ENCODE data around the gene SOHLH2.

DNA sequence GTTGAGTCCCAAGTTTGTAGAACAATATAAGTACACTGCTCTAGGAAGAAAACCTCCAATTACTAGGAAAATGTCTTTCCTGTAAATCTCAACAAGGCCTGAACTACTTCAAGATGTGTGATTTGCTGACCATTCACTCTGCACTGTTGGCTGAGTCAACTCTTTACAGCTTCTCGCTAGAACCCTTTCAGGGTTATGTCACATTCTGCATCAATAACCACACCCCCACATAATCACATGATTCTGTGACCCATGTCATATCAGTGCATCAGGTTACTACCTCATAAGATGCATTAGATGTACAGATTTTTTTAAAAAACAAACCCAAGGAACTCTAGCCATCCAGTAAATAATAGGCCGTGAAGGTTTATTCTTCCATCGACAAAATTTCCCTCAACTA is 67.0 kb downstream of the SOHLH2 start:
- TF ChIP-seq, protein P1, sequence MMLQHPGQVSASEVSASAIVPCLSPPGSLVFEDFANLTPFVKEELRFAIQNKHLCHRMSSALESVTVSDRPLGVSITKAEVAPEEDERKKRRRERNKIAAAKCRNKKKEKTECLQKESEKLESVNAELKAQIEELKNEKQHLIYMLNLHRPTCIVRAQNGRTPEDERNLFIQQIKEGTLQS (IDR thresholded peaks at IDR 0.05): no peak
- TF ChIP-seq, protein P2, sequence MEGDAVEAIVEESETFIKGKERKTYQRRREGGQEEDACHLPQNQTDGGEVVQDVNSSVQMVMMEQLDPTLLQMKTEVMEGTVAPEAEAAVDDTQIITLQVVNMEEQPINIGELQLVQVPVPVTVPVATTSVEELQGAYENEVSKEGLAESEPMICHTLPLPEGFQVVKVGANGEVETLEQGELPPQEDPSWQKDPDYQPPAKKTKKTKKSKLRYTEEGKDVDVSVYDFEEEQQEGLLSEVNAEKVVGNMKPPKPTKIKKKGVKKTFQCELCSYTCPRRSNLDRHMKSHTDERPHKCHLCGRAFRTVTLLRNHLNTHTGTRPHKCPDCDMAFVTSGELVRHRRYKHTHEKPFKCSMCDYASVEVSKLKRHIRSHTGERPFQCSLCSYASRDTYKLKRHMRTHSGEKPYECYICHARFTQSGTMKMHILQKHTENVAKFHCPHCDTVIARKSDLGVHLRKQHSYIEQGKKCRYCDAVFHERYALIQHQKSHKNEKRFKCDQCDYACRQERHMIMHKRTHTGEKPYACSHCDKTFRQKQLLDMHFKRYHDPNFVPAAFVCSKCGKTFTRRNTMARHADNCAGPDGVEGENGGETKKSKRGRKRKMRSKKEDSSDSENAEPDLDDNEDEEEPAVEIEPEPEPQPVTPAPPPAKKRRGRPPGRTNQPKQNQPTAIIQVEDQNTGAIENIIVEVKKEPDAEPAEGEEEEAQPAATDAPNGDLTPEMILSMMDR (IDR thresholded peaks at IDR 0.05; ENCODE audit: low read depth, low read length, missing input control): no peak
- TF ChIP-seq SP1 (IDR thresholded peaks at IDR 0.05): no peak

Data from liver (tissue), 3 donors.